Posterior vena cava (tissue), 2 donors: Measurements from ENCODE around the gene RBM20. TPM values are rescaled to one million over a fixed set of nuclear protein-coding genes. Genes with fewer than 3 reads are reported as not detected.

ENCODE experiments used
- DNase-seq: peaks from one replicate; pipeline ENCODE4 v3.0.0-alpha.2; 2020; ENCODE audit warnings: low spot score
- intact Hi-C, 2 donors: fragments of 100-400 bp; cut with DNase I; formaldehyde crosslinking; loops; one replicate each; pipeline versions ENCODE4 v1.14.1 to v1.14.2; 2022 to 2023
- total RNA-seq, 2 donors: library from RNA; stranded (reverse); fragmentation: NEBNext Ultra II Directional; extraction: Animal tissue kit (Norgen Biotek cat#: 25700); gene quantifications; one replicate each; pipeline ENCODE4 v1.2.1, GENCODE V29; 2021
- donor health status: DM: yes; HTN: yes; CAD: no.
- donor health status: DM: yes; HTN: yes; CAD: no.

The RBM20 gene
- total RNA-seq, 2 donors from 2014 or later: 2.0 to 3.0 TPM

GRCh38 chr10:110770243-110770642 lies 126.1 kb downstream of the RBM20 start:
- no peak for DNase-seq
- intact Hi-C loops: no loop called here

- intact Hi-C loops: no loop called here
- no peak for DNase-seq
These were observed 127.3 kb downstream of the RBM20 start for GRCh38 chr10:110771486-110771885.

- DNase-seq: no peak
- intact Hi-C loops: no loop called here
These were observed 127.9 kb downstream of the RBM20 start for GRCh38 chr10:110771991-110772390.

GRCh38 chr10:110772454-110773025 lies 128.4 kb downstream of the RBM20 start:
- intact Hi-C loops: no loop called here
- DNase-seq: no peak

GRCh38 chr10:110773693-110774068 lies 129.5 kb downstream of the RBM20 start:
- intact Hi-C loops: no loop called here
- no peak for DNase-seq

GRCh38 chr10:110774069-110775019 lies 130.2 kb downstream of the RBM20 start:
- intact Hi-C loops: no loop called here
- no peak for DNase-seq

GRCh38 chr10:110775020-110775375 lies 130.9 kb downstream of the RBM20 start:
- intact Hi-C loops: no loop called here
- no peak for DNase-seq

GRCh38 chr10:110775406-110775805 lies 131.3 kb downstream of the RBM20 start:
- DNase-seq: no peak
- intact Hi-C loops: no loop called here

- DNase-seq: no peak
- intact Hi-C loops: no loop called here
These were observed 132.9 kb downstream of the RBM20 start for GRCh38 chr10:110777017-110777416.

- intact Hi-C loops: no loop called here
- no peak for DNase-seq
These were observed 133.5 kb downstream of the RBM20 start for GRCh38 chr10:110777661-110778060.

- DNase-seq: no peak
- intact Hi-C loops: no loop called here
These were observed 134.1 kb downstream of the RBM20 start for GRCh38 chr10:110778211-110778610.

GRCh38 chr10:110779489-110779888 lies 135.4 kb downstream of the RBM20 start:
- intact Hi-C loops: no loop called here

GRCh38 chr10:110780704-110781103 lies 136.6 kb downstream of the RBM20 start:
- intact Hi-C loops: no loop called here
- no peak for DNase-seq

More at GRCh38 chr10:110779489-110779888, 135.4 kb downstream of the RBM20 start:
- DNase-seq: no peak

- intact Hi-C loops: no loop called here
- DNase-seq: no peak
These were observed 137.0 kb downstream of the RBM20 start for GRCh38 chr10:110781139-110781538.

- intact Hi-C loops: no loop called here
- DNase-seq: no peak
These were observed 138.5 kb downstream of the RBM20 start for GRCh38 chr10:110782616-110783015.

GRCh38 chr10:110783509-110784107 lies 139.5 kb downstream of the RBM20 start:
- intact Hi-C loops: no loop called here
- DNase-seq: no peak

GRCh38 chr10:110784198-110784597 lies 140.1 kb downstream of the RBM20 start:
- no peak for DNase-seq
- intact Hi-C loops: no loop called here

GRCh38 chr10:110786172-110786571 lies 142.0 kb downstream of the RBM20 start:
- DNase-seq: no peak
- intact Hi-C loops: no loop called here

- intact Hi-C loops: no loop called here
- no peak for DNase-seq
These were observed 144.7 kb downstream of the RBM20 start for GRCh38 chr10:110788620-110789385.
